Colonic mucosa (tissue), 4 donors: Measurements from ENCODE around the gene DYDC2. TPM values are rescaled to one million over a fixed set of nuclear protein-coding genes. Genes with fewer than 3 reads are reported as not detected.

Experiments
- DNase-seq: peaks from one replicate; pipeline ENCODE4 v3.0.0-alpha.2; 2020
- H3K27ac ChIP-seq: fragments of 200-600 bp; one replicate; pipeline ENCODE4 v1.8.0; 2021
- H3K27me3 ChIP-seq: fragments of 200-600 bp; one replicate; pipeline ENCODE4 v1.8.0; 2021
- H3K36me3 ChIP-seq: fragments of 200-600 bp; one replicate; pipeline ENCODE4 v1.8.0; 2021
- H3K4me1 ChIP-seq: fragments of 200-600 bp; one replicate; pipeline ENCODE4 v1.8.0; 2021; ENCODE audit warnings: mild to moderate bottlenecking
- H3K4me3 ChIP-seq: fragments of 200-600 bp; one replicate; pipeline ENCODE4 v1.8.0; 2021
- H3K9ac ChIP-seq, 2 donors: one replicate each; pipeline ENCODE4 v1.7.0; 2013; ENCODE audit warnings: control low read depth in 2 of 2, low read depth in 2 of 2, low read length in 2 of 2
- H3K9me3 ChIP-seq: fragments of 200-600 bp; one replicate; pipeline ENCODE4 v1.8.0; 2021
- CTCF ChIP-seq: fragments of 200-600 bp; IDR thresholded peaks from one replicate; pipeline ENCODE4 v1.8.0; 2022; ENCODE audit warnings: antibody characterized with exemption, mild to moderate bottlenecking
- intact Hi-C: fragments of 100-400 bp; cut with DNase I; formaldehyde crosslinking; loops from one replicate; pipeline ENCODE4 v1.14.1; 2022
- total RNA-seq, 2 donors: library from RNA; stranded (reverse); fragmentation: NEBNext Ultra II Directional in 1 of 2; extraction: Animal tissue kit (Norgen Biotek cat#: 25700) in 1 of 2; gene quantifications; one replicate each; pipeline ENCODE4 v1.2.1, GENCODE V29; 2021
- donor health status: healthy.
- donor health status: DM: no; HTN: no; CAD: no.
- donor health status: DM: no; HTN: no; CAD: no.

Gene DYDC2
- total RNA-seq, 2 donors from 2014 or later = 1.5 TPM; not detected in 1

GRCh38 chr10:80397014-80397413, 40.4 kb downstream of the DYDC2 start:
- Histone ChIP-seq H3K4me3 (no peak overlapping the region), H3K9ac (no peak overlapping the region), H3K27me3 (no peaks in the 10 kb centered on the region), H3K4me1 (no peaks in the 10 kb centered on the region), H3K27ac (no peak overlapping the region), H3K9me3 (no peaks in the 10 kb centered on the region), H3K36me3 (no peaks in the 10 kb centered on the region)
- DNase-seq = no peak
- TF ChIP-seq CTCF = no peak
- intact Hi-C loops = no loop called here

- Histone ChIP-seq H3K27ac (no peak overlapping the region), H3K4me1 (no peaks in the 10 kb centered on the region), H3K36me3 (no peaks in the 10 kb centered on the region), H3K9me3 (no peaks in the 10 kb centered on the region), H3K27me3 (no peaks in the 10 kb centered on the region), H3K4me3 (no peak overlapping the region), H3K9ac (peak overlapping the region in 1 of 2 donors; percentile 4)
- TF ChIP-seq CTCF = no peak
- intact Hi-C loops = no loop called here
- no peak for DNase-seq
These were observed 43.7 kb downstream of the DYDC2 start for GRCh38 chr10:80400136-80400804.

GRCh38 chr10:80405035-80405434, 48.5 kb downstream of the DYDC2 start:
- no peak overlapping the region for H3K27ac ChIP-seq
- H3K36me3 ChIP-seq = no peaks in the 10 kb centered on the region
- no peak overlapping the region for H3K4me3 ChIP-seq
- no peaks in the 10 kb centered on the region for H3K9me3 ChIP-seq
- no peak for DNase-seq
- no peak overlapping the region for H3K9ac ChIP-seq
- intact Hi-C loops = no loop called here
- H3K27me3 ChIP-seq = no peaks in the 10 kb centered on the region
- TF ChIP-seq CTCF = no peak
- peaks cover 2% of the 10 kb centered on the region for H3K4me1 ChIP-seq

GRCh38 chr10:80405626-80406025, 49.0 kb downstream of the DYDC2 start:
- peaks cover 7% of the 10 kb centered on the region for H3K4me1 ChIP-seq

GRCh38 chr10:80406204-80406603, 49.6 kb downstream of the DYDC2 start:
- no peak overlapping the region for H3K9ac ChIP-seq
- no peak for DNase-seq
- no peak for TF ChIP-seq CTCF
- peaks cover 11% of the 10 kb centered on the region for H3K4me1 ChIP-seq
- H3K9me3 ChIP-seq = no peaks in the 10 kb centered on the region
- no peaks in the 10 kb centered on the region for H3K36me3 ChIP-seq
- no peak overlapping the region for H3K4me3 ChIP-seq
- H3K27ac ChIP-seq = no peak overlapping the region
- no peaks in the 10 kb centered on the region for H3K27me3 ChIP-seq
- intact Hi-C loops = no loop called here

More at GRCh38 chr10:80405626-80406025, 49.0 kb downstream of the DYDC2 start:
- no peak overlapping the region for H3K9ac ChIP-seq
- no peak for DNase-seq
- no peak overlapping the region for H3K4me3 ChIP-seq
- TF ChIP-seq CTCF = no peak
- intact Hi-C loops = no loop called here
- no peaks in the 10 kb centered on the region for H3K27me3 ChIP-seq
- no peaks in the 10 kb centered on the region for H3K36me3 ChIP-seq
- H3K27ac ChIP-seq = no peak overlapping the region
- H3K9me3 ChIP-seq = no peaks in the 10 kb centered on the region
